ENCODE data around the gene SLC9A3. TPM values are rescaled to one million over a fixed set of nuclear protein-coding genes. Genes with fewer than 3 reads are reported as not detected.
"Not testable (repeated sequence)": the region's sequence is repeated elsewhere in the genome, so short reads cannot be mapped to it uniquely, and the experiment has no call there.

Gene SLC9A3
- total RNA-seq, 1 donor from 2014 or later: 1.3 TPM

GRCh38 chr5:497090-497700, 27.1 kb downstream of the SLC9A3 start:
- no peak for DNase-seq
- intact Hi-C loops (cut with micrococcal nuclease): no loop called here
- ATAC-seq: no peak

- intact Hi-C loops (cut with micrococcal nuclease): no loop called here
- DNase-seq (no peak), ATAC-seq (no peak)
Measured at GRCh38 chr5:496028-496427, 28.2 kb downstream of the SLC9A3 start.

GRCh38 chr5:494667-495255, 29.5 kb downstream of the SLC9A3 start:
- intact Hi-C loops (cut with micrococcal nuclease): no loop called here
- no peak for ATAC-seq

GRCh38 chr5:493758-494157, 30.5 kb downstream of the SLC9A3 start:
- intact Hi-C loops (cut with micrococcal nuclease): no loop called here
- no peak for ATAC-seq
- no peak for DNase-seq

More at GRCh38 chr5:494667-495255, 29.5 kb downstream of the SLC9A3 start:
- no peak for DNase-seq

- intact Hi-C loops (cut with micrococcal nuclease): no loop called here
- no peak for DNase-seq
Measured at GRCh38 chr5:493119-493701, 31.0 kb downstream of the SLC9A3 start.

GRCh38 chr5:492314-492893, 31.8 kb downstream of the SLC9A3 start:
- intact Hi-C loops (cut with micrococcal nuclease): no loop called here
- DNase-seq (no peak), ATAC-seq (no peak)

More at GRCh38 chr5:493119-493701, 31.0 kb downstream of the SLC9A3 start:
- no peak for ATAC-seq

- DNase-seq (no peak), ATAC-seq (no peak)
- intact Hi-C loops (cut with micrococcal nuclease): no loop called here
Measured at GRCh38 chr5:491856-492155, 32.4 kb downstream of the SLC9A3 start.

GRCh38 chr5:491119-491855, 33.0 kb downstream of the SLC9A3 start:
- intact Hi-C loops (cut with micrococcal nuclease): no loop called here
- DNase-seq (no peak), ATAC-seq (no peak)

- DNase-seq (no peak), ATAC-seq (no peak)
- intact Hi-C loops (cut with micrococcal nuclease): no loop called here
Measured at GRCh38 chr5:490116-491106, 33.8 kb downstream of the SLC9A3 start.

GRCh38 chr5:489689-490080, 34.6 kb downstream of the SLC9A3 start:
- intact Hi-C loops (cut with micrococcal nuclease): no loop called here
- DNase-seq (no peak), ATAC-seq (no peak)

- ATAC-seq (no peak), DNase-seq (no peak)
- intact Hi-C loops (cut with micrococcal nuclease): no loop called here
Measured at GRCh38 chr5:488744-489688, 35.2 kb downstream of the SLC9A3 start.

GRCh38 chr5:488241-488640, 36.0 kb downstream of the SLC9A3 start:
- no peak for ATAC-seq

GRCh38 chr5:486597-486996, 37.7 kb downstream of the SLC9A3 start:
- DNase-seq; intact Hi-C loops (cut with micrococcal nuclease); ATAC-seq: not testable (repeated sequence)

More at GRCh38 chr5:488241-488640, 36.0 kb downstream of the SLC9A3 start:
- intact Hi-C loops (cut with micrococcal nuclease): no loop called here
- DNase-seq: no peak

- DNase-seq (no peak), ATAC-seq (no peak)
- intact Hi-C loops (cut with micrococcal nuclease): no loop called here
Measured at GRCh38 chr5:485946-486491, 38.2 kb downstream of the SLC9A3 start.

GRCh38 chr5:485113-485945, 38.9 kb downstream of the SLC9A3 start:
- ATAC-seq (no peak), DNase-seq (no peak)
- intact Hi-C loops (cut with micrococcal nuclease): no loop called here

- intact Hi-C loops (cut with micrococcal nuclease): no loop called here
- no peak for ATAC-seq
- DNase-seq: no peak
Measured at GRCh38 chr5:484556-484955, 39.7 kb downstream of the SLC9A3 start.

Measured in left ventricle myocardium superior (tissue), 1 donor.